Epithelial cell of proximal tubule (primary cell): ENCODE results near the gene KAT14. TPM values are rescaled to one million over a fixed set of nuclear protein-coding genes. Genes with fewer than 3 reads are reported as not detected.
"Not testable (repeated sequence)": the region's sequence is repeated elsewhere in the genome, so short reads cannot be mapped to it uniquely, and the experiment has no call there.

Experiments
- DNase-seq: peaks from one replicate; pipeline ENCODE4 v3.0.0-alpha.2; 2011; ENCODE audit warnings: low read depth
- H3K4me3 ChIP-seq: 2 replicates; pipeline ENCODE4 v1.5.1; 2011; ENCODE audit warnings: low read depth, mild to moderate bottlenecking, low read length
- CTCF ChIP-seq: conservative IDR thresholded peaks from 2 replicates; pipeline ENCODE4 v1.5.1; 2012; ENCODE audit warnings: low read depth, mild to moderate bottlenecking, low read length
- total RNA-seq: library from RNA; depleted of rRNA; stranded (reverse); fragments of >200 nt; gene quantifications from 2 replicates; pipeline ENCODE4 v1.2.3, GENCODE V29; 2015

The KAT14 gene
- total RNA-seq, 1 donor from 2014 or later = 6.4 TPM

- no peak for TF ChIP-seq CTCF
- no peak overlapping the region for H3K4me3 ChIP-seq
- no peak for DNase-seq
Measured at GRCh38 chr20:18093388-18093787, 44.3 kb upstream of the KAT14 start.

- no peak overlapping the region for H3K4me3 ChIP-seq
- no peak for TF ChIP-seq CTCF
- DNase-seq = no peak
Measured at GRCh38 chr20:18094191-18094590, 43.5 kb upstream of the KAT14 start.

- not testable (repeated sequence) for H3K4me3 ChIP-seq, DNase-seq
Measured at GRCh38 chr20:18100569-18100968, 37.1 kb upstream of the KAT14 start.

GRCh38 chr20:18101125-18101810 lies 36.4 kb upstream of the KAT14 start:
- no peak for DNase-seq
- TF ChIP-seq CTCF = no peak
- no peak overlapping the region for H3K4me3 ChIP-seq

- no peak for TF ChIP-seq CTCF
- no peak for DNase-seq
- H3K4me3 ChIP-seq = no peak overlapping the region
Measured at GRCh38 chr20:18103497-18103896, 34.2 kb upstream of the KAT14 start.

GRCh38 chr20:18108326-18108725 lies 29.3 kb upstream of the KAT14 start:
- no peak overlapping the region for H3K4me3 ChIP-seq
- no peak for TF ChIP-seq CTCF
- no peak for DNase-seq

- H3K4me3 ChIP-seq, DNase-seq: not testable (repeated sequence)
Measured at GRCh38 chr20:18128574-18128973, 9.1 kb upstream of the KAT14 start.

- no peak for DNase-seq
- H3K4me3 ChIP-seq = no peak overlapping the region
- TF ChIP-seq CTCF = no peak
Measured at GRCh38 chr20:18132663-18133062, 5.0 kb upstream of the KAT14 start.
